Activated CD8-positive, alpha-beta memory T cell treated with anti-CD3 and anti-CD28 coated beads, Interleukin-2, amount 50 U/mL, for 4 hours (primary cell): ENCODE results near the gene SLC6A13.

ENCODE experiments used
- DNase-seq: peaks from one replicate; pipeline ENCODE4 v3.0.0-alpha.2; 2020

SLC6A13 gene

GRCh38 chr12:176321-177181 is 86.1 kb downstream of the SLC6A13 start:
- no peak for DNase-seq

- DNase-seq, result no peak
These were observed 86.9 kb downstream of the SLC6A13 start for GRCh38 chr12:175759-176158.

- DNase-seq, result no peak
These were observed 87.4 kb downstream of the SLC6A13 start for GRCh38 chr12:175250-175649.

GRCh38 chr12:174596-174995 is 88.0 kb downstream of the SLC6A13 start:
- no peak for DNase-seq

GRCh38 chr12:174124-174523 is 88.5 kb downstream of the SLC6A13 start:
- DNase-seq, result no peak

GRCh38 chr12:172732-173161 is 89.9 kb downstream of the SLC6A13 start:
- no peak for DNase-seq

- DNase-seq, result no peak
These were observed 90.6 kb downstream of the SLC6A13 start for GRCh38 chr12:171743-172676.

- DNase-seq, result no peak
These were observed 91.4 kb downstream of the SLC6A13 start for GRCh38 chr12:171276-171675.
